KBM-7 (cell line): ENCODE data around the gene MTG1.
"Not testable (repeated sequence)": the region's sequence is repeated elsewhere in the genome, so short reads cannot be mapped to it uniquely, and the experiment has no call there.

ENCODE experiments used
- DNase-seq: peaks from one replicate; pipeline ENCODE4 v3.0.0-alpha.2; 2015
- in situ Hi-C: fragments of 300-500 bp; cut with MboI; formaldehyde crosslinking; loops from 2 replicates; pipeline ENCODE4 v1.14.3; 2020; ENCODE audit warnings: low sequenced_read_pairs, low pct_unique_long_range_greater_than_20kb, mixed read lengths

MTG1 gene

GRCh38 chr10:133419211-133419950 is 25.4 kb downstream of the MTG1 start:
- no peak for DNase-seq

GRCh38 chr10:133420028-133420427 is 26.1 kb downstream of the MTG1 start:
- in situ Hi-C loops: no loop called here
- no peak for DNase-seq

More at GRCh38 chr10:133419211-133419950, 25.4 kb downstream of the MTG1 start:
- in situ Hi-C loops: no loop called here

GRCh38 chr10:133420579-133420978 is 26.6 kb downstream of the MTG1 start:
- no peak for DNase-seq
- in situ Hi-C loops: no loop called here

GRCh38 chr10:133421336-133422222 is 27.6 kb downstream of the MTG1 start:
- in situ Hi-C loops: no loop called here
- no peak for DNase-seq

- in situ Hi-C loops: no loop called here
- DNase-seq: no peak
Measured at GRCh38 chr10:133422223-133422806, 28.4 kb downstream of the MTG1 start.

- in situ Hi-C loops: no loop called here
- DNase-seq: no peak
Measured at GRCh38 chr10:133422807-133423771, 29.1 kb downstream of the MTG1 start.

- in situ Hi-C loops, DNase-seq: not testable (repeated sequence)
Measured at GRCh38 chr10:133424102-133424501, 30.1 kb downstream of the MTG1 start.

GRCh38 chr10:133424601-133425000 is 30.6 kb downstream of the MTG1 start, which contains the start of gene SPRN:
Gene SPRN (minus strand): TSS chr10:133424625. CDS start chr10:133423681, 944 bp downstream.
- in situ Hi-C loops, DNase-seq: not testable (repeated sequence)

- in situ Hi-C loops, DNase-seq: not testable (repeated sequence)
Measured at GRCh38 chr10:133429571-133429970, 35.6 kb downstream of the MTG1 start.

GRCh38 chr10:133431888-133432613 is 38.1 kb downstream of the MTG1 start:
- in situ Hi-C loops, DNase-seq: not testable (repeated sequence)

GRCh38 chr10:133432789-133433188 is 38.8 kb downstream of the MTG1 start:
- DNase-seq, in situ Hi-C loops: not testable (repeated sequence)

GRCh38 chr10:133438711-133439273 is 44.8 kb downstream of the MTG1 start:
- peak; percentile 83 for DNase-seq
- in situ Hi-C loops: no loop called here

GRCh38 chr10:133439517-133440461 is 45.8 kb downstream of the MTG1 start:
- in situ Hi-C loops: no loop called here
- DNase-seq: no peak

GRCh38 chr10:133440633-133441285 is 46.8 kb downstream of the MTG1 start:
- in situ Hi-C loops: no loop called here
- no peak for DNase-seq

- in situ Hi-C loops, DNase-seq: not testable (repeated sequence)
Measured at GRCh38 chr10:133441356-133441755, 47.4 kb downstream of the MTG1 start.

GRCh38 chr10:133441780-133442179 is 47.8 kb downstream of the MTG1 start:
- in situ Hi-C loops: no loop called here
- DNase-seq: no peak
